GM12865 (cell line): ENCODE results near the gene RTP4.
"Not testable (repeated sequence)": the region's sequence is repeated elsewhere in the genome, so short reads cannot be mapped to it uniquely, and the experiment has no call there.

Source experiments
- DNase-seq: peaks from one replicate; pipeline ENCODE4 v3.0.0; 2010; ENCODE audit warnings: low read depth
- H3K4me3 ChIP-seq: 2 replicates; pipeline ENCODE4 v1.5.1; 2011; ENCODE audit warnings: mild to moderate bottlenecking, low read depth, low read length, control low read depth
- CTCF ChIP-seq: IDR thresholded peaks from 2 replicates; pipeline ENCODE4 v1.5.1; 2011; ENCODE audit warnings: low read length, control low read depth, low read depth, inconsistent platforms; ENCODE audit not compliant: insufficient read depth; ENCODE audit errors: missing control alignments

Gene RTP4

GRCh38 chr3:187385296-187385695 lies 17.1 kb downstream of the RTP4 start:
- TF ChIP-seq CTCF = no peak
- H3K4me3 ChIP-seq = no peak overlapping the region
- DNase-seq = no peak

- no peak for TF ChIP-seq CTCF
- H3K4me3 ChIP-seq = no peak overlapping the region
- DNase-seq = no peak
These were observed 28.5 kb downstream of the RTP4 start for GRCh38 chr3:187396661-187397060.

DNA sequence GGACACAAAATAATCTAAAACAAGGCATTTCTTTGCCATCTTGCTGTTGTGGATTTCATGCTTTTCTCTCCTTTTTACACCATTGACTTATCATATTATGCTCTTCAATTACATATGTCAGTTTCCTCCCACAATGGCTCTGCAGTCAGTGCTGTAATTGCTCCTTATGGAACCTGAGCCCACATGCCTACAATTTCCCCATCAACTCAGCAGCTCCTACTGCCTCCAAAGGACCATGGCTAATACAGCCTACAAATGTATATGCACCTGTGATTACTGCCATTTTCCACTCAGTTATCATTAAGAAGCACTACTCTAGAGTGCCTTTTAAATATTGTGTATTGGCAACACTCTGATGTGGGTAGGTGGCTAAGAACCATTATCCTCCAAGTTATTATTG lies 30.8 kb downstream of the RTP4 start:
- DNase-seq = no peak

DNA sequence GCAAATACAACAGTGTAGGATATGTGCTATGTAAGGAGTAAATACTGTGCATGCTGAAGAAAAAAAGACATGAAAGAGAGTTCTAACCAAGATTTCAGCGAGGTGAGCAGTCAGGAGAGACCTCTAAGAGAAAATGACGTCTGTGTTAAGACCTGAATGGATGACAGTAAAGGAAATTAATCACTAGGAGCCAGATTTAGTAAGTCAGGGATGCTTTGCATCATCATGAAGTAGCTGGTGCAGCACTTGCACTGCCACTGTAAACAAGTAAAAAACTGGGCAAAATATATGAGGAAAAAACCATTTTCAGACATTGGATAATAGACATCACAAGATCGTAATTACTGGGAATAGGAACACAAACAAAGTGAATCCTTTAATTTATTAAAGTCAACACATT lies 32.6 kb downstream of the RTP4 start:
- H3K4me3 ChIP-seq = no peak overlapping the region
- no peak for DNase-seq
- no peak for TF ChIP-seq CTCF

More for the DNA sequence above, 30.8 kb downstream of the RTP4 start:
- H3K4me3 ChIP-seq = no peak overlapping the region
- no peak for TF ChIP-seq CTCF

DNA sequence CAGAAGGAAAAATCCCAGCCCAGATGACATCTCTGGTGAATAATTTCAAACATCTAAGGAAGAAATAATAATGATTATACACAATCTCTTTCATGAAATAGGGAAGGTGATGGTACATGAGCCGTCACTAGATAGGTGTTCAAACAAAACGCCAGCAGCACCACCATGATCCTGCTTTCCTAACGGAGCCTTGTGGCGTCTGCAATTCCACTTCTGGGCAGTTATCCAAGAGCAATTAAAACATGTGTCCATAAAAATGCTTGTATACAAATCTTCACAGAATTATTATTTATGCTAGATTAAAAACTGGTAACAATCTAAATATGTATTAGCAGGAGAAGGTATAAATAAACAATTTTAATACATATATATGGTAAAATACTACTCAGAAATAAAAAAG lies 33.7 kb downstream of the RTP4 start:
- H3K4me3 ChIP-seq = no peak overlapping the region
- DNase-seq = no peak
- no peak for TF ChIP-seq CTCF

- no peak for DNase-seq
- no peak overlapping the region for H3K4me3 ChIP-seq
- no peak for TF ChIP-seq CTCF
These were observed 35.6 kb downstream of the RTP4 start for GRCh38 chr3:187403768-187404288.

GRCh38 chr3:187406927-187407326 lies 38.7 kb downstream of the RTP4 start:
- DNase-seq = no peak
- no peak for TF ChIP-seq CTCF
- H3K4me3 ChIP-seq = no peak overlapping the region

GRCh38 chr3:187411991-187412781 lies 44.0 kb downstream of the RTP4 start:
- H3K4me3 ChIP-seq, DNase-seq: not testable (repeated sequence)
